ENCODE measurements around the gene DPF3.

- TF ChIP-seq GATA2 (IDR thresholded peaks at IDR 0.05; ENCODE audit: low read depth, low read length) (no peak), GATA3 (IDR thresholded peaks at IDR 0.05; ENCODE audit: low read depth, low read length) (no peak)
Observed at GRCh38 chr14:72863216-72864006, 30.5 kb downstream of the DPF3 start.
